ENCODE results near the gene GSK3B.

The GSK3B gene

GRCh38 chr3:119978554-119979208, 115.6 kb downstream of the GSK3B start:
- no peak for TF ChIP-seq CTCF (IDR thresholded peaks at IDR 0.05; ENCODE audit: extremely low read depth, missing control alignments)
- no peak for DNase-seq (ENCODE audit: low spot score)

GRCh38 chr3:119977353-119977752, 116.9 kb downstream of the GSK3B start:
- TF ChIP-seq CTCF (IDR thresholded peaks at IDR 0.05; ENCODE audit: extremely low read depth, missing control alignments) = no peak
- DNase-seq (ENCODE audit: low spot score) = no peak

GRCh38 chr3:119976214-119976613, 118.0 kb downstream of the GSK3B start:
- TF ChIP-seq CTCF (IDR thresholded peaks at IDR 0.05; ENCODE audit: extremely low read depth, missing control alignments) = no peak
- DNase-seq (ENCODE audit: low spot score) = no peak

- TF ChIP-seq CTCF (IDR thresholded peaks at IDR 0.05; ENCODE audit: extremely low read depth, missing control alignments) = no peak
- no peak for DNase-seq (ENCODE audit: low spot score)
These were observed 119.6 kb downstream of the GSK3B start for GRCh38 chr3:119974656-119975055.

- TF ChIP-seq CTCF (IDR thresholded peaks at IDR 0.05; ENCODE audit: extremely low read depth, missing control alignments) = no peak
- DNase-seq (ENCODE audit: low spot score) = no peak
These were observed 121.1 kb downstream of the GSK3B start for GRCh38 chr3:119973018-119973646.

- no peak for TF ChIP-seq CTCF (IDR thresholded peaks at IDR 0.05; ENCODE audit: extremely low read depth, missing control alignments)
These were observed 124.5 kb downstream of the GSK3B start for GRCh38 chr3:119969759-119970158.

GRCh38 chr3:119967353-119968006, 126.8 kb downstream of the GSK3B start:
- TF ChIP-seq CTCF (IDR thresholded peaks at IDR 0.05; ENCODE audit: extremely low read depth, missing control alignments) = no peak
- no peak for DNase-seq (ENCODE audit: low spot score)

More at GRCh38 chr3:119969759-119970158, 124.5 kb downstream of the GSK3B start:
- DNase-seq (ENCODE audit: low spot score) = no peak

Measured in GM20000 (cell line).